K562 (cell line): ENCODE measurements around the gene STOX1. TPM values are rescaled to one million over a fixed set of nuclear protein-coding genes. Genes with fewer than 3 reads are reported as not detected.

Experiments
- MGA ChIP-seq: fragments of 450-650 bp; IDR thresholded peaks from 2 replicates; pipeline ENCODE4 v1.6.1; 2016; ENCODE audit warnings: mild to moderate bottlenecking, moderate library complexity
- polyA plus RNA-seq, 8 experiments: library from polyadenylated mRNA; depleted of rRNA in 4 of 8; stranded (reverse) in 5 of 8; unstranded in 3 of 8; fragments of >200 nt; fragmentation: Nextera tagmentation in 2 of 8; fragmentation: Illumina TruSeq in 1 of 8; extraction: Ambion mirVana in 2 of 8; extraction: Trizol in 1 of 8; gene quantifications; 2 replicates each; pipeline versions ENCODE4 v1.2.1 to v1.2.3, GENCODE V29; 2011 to 2014; ENCODE audit warnings: inconsistent platforms in 1 of 8, missing spikeins in 1 of 8
- total RNA-seq, 7 experiments: library from RNA; depleted of rRNA in 6 of 7; stranded (reverse); fragments of >200 nt in 6 of 7; fragmentation: Illumina TruSeq in 2 of 7; extraction: Trizol in 2 of 7; gene quantifications; 2 replicates each; pipeline versions ENCODE4 v1.2.1 to v1.2.3, GENCODE V29; 2011 to 2021; ENCODE audit warnings: low replicate concordance in 1 of 7

The STOX1 gene
- total and polyA plus RNA-seq, 9 of the 15 experiments (the other 6 are each of a cell fraction or from before 2014, with no cell fraction given) = 0.09 to 0.87 (median 0.29) TPM

- no peak for TF ChIP-seq MGA
- TF ChIP-seq, all 486 proteins: peak for 0
Measured at GRCh38 chr10:68784476-68784875, 42.9 kb upstream of the STOX1 start (continued).
